ENCODE data around the gene EFNB1. TPM values are rescaled to one million over a fixed set of nuclear protein-coding genes. Genes with fewer than 3 reads are reported as not detected.

The EFNB1 gene
- total and polyA plus RNA-seq, 2 of the 8 experiments (the other 6 are each of a cell fraction or from before 2014, with no cell fraction given): 2.3 to 5.4 TPM

DNA sequence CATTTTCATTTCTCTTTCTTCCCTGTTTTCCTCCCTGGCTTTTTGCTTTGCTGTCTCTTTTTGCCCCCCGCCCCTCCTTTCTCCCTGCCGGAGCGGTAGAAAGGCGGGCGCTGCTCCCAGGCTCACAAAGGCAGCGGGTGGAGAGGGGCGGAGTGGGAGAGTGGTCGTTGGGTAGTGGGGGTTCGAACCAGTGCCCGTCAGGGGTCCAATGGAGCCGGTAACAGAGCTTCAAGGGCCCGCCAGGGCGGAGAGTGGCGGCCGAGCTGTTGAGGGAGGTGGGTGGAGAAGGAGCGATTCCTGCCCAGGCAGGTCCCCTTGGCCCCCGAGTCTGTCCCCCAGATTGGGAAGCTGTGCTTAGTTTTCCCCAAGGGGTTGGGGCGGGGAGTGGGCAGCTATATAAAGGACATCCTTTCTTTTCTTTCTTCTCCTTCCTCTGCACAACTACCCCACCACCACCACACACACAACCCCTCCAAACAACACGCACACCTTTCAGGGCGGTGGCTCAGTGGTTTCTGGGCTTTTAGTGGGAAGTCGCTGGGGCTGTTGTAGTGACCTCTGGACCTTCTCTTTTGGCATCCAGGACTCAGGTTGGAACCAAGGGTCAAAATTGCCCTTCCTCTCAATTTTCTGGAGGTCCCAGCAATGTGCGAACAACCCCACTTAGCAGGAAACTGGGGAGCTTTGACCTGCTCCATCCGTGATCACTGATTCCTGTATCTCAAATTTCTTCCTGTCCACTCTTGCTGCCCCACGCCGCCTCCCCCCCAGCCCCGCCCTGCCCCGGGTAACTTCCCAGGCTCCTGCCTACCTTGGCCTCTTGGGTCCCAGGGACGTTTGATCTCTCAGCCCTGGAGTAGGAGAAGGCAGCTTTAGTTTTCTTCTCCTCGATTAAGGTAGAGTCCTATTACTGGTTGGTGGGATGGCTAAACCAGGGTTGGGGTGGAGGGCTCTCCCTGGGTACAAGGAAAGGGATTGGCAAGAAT is 1.9 kb downstream of the EFNB1 start:
- Histone ChIP-seq H3K4ac (replicated peaks; ENCODE audit: insufficient read length, low read depth, low read length) (no peak overlapping the region), H3K4me3 (ENCODE audit: extremely low read depth in 1 of 4, insufficient read depth in 2 of 4, low read depth in 3 of 4, low read length in 4 of 4) (peak overlapping the region; percentile 40 to 67 (median 45)), H3K9me3 (ENCODE audit: insufficient read depth in 2 of 2, low read depth in 1 of 2, low read length in 1 of 2) (no peaks in the 10 kb centered on the region; a peak in 1 of 4 replicates), H4K8ac (ENCODE audit: extremely low read depth, insufficient read depth, low read length) (no peak overlapping the region; the same call in 1 of the 2 replicates), H2BK5ac (ENCODE audit: low read depth, low read length) (no peak overlapping the region), H3K23me2 (ENCODE audit: low read depth, low read length) (peaks cover 10% of the 10 kb centered on the region; the same call in 1 of the 2 replicates), H2AFZ (ENCODE audit: low read length) (no peak overlapping the region), H3K14ac (ENCODE audit: insufficient read length) (no peak overlapping the region), H3K79me2 (ENCODE audit: control insufficient read depth in 1 of 2, insufficient read depth in 2 of 2, low read length in 2 of 2) (no peaks in the 10 kb centered on the region), H2AK5ac (ENCODE audit: low read depth, low read length) (no peak overlapping the region), H3K27me3 (replicated peaks in 1 of 4; ENCODE audit: control insufficient read depth in 3 of 4, extremely low read depth in 1 of 4, insufficient read depth in 3 of 4, low read length in 3 of 4) (peaks cover 35 to 86% (median 78%) of the 10 kb centered on the region in 4 experiments), H3K18ac (ENCODE audit: extremely low read depth, low read length) (no peak overlapping the region), H3K56ac (replicated peaks; ENCODE audit: insufficient read length, low read depth, low read length) (no peak overlapping the region), H3K23ac (ENCODE audit: insufficient read length) (no peak overlapping the region), H3K4me2 (ENCODE audit: insufficient read depth in 1 of 2, low read depth in 2 of 2, low read length in 2 of 2) (peak overlapping the region; percentile 59 to 78), H4K5ac (ENCODE audit: insufficient read length, low read depth, low read length) (no peak overlapping the region), H4K91ac (replicated peaks; ENCODE audit: insufficient read length, low read length) (no peak overlapping the region), H2BK15ac (ENCODE audit: low read length) (no peak overlapping the region), H4K20me1 (replicated peaks in 1 of 2; ENCODE audit: control insufficient read depth in 1 of 2, insufficient read depth in 2 of 2, low read length in 2 of 2) (peaks cover 15 to 16% of the 10 kb centered on the region in 2 experiments), H3K79me1 (ENCODE audit: low read depth, low read length) (no peaks in the 10 kb centered on the region), H3K4me1 (replicated peaks in 1 of 4; ENCODE audit: control insufficient read depth in 3 of 4, insufficient read depth in 4 of 4, low read length in 3 of 4) (peaks cover 0 to 14% (median 3%) of the 10 kb centered on the region in 4 experiments; a peak in 5 of 7 replicates), H2BK12ac (ENCODE audit: low read depth, low read length) (no peak overlapping the region), H3K9ac (replicated peaks in 1 of 4; ENCODE audit: extremely low read depth in 1 of 4, low read depth in 3 of 4, low read length in 3 of 4) (no peak overlapping the region), H2BK20ac (ENCODE audit: low read length) (no peak overlapping the region), H2BK120ac (replicated peaks; ENCODE audit: low read depth, low read length) (no peak overlapping the region), H3K27ac (ENCODE audit: low read depth, low read length) (no peak overlapping the region), H3K36me3 (ENCODE audit: control insufficient read depth in 2 of 4, insufficient read depth in 4 of 4, low read length in 3 of 4) (no peaks in the 10 kb centered on the region)
- WGBS, 2 experiments (ENCODE audit: extremely low coverage in 1 of 2, insufficient coverage in 1 of 2, insufficient read length in 1 of 2, insufficient replicate concordance in 2 of 2, low coverage in 1 of 2, low lambda C conversion rate in 2 of 2, missing lambda C conversion rate in 1 of 2): 10% methylated on average over 18 of the region's 29 CpGs; no CpG with 5 or more reads in 1 of the 2 experiments
- ChIA-PET POLR2A (ENCODE audit: partially characterized antibody) (interaction anchor here (0.9 to 2.2 kb wide), 4 partner anchors 49 to 319 kb away, joined by 3 to 8 read pairs (median 4); no protein-coding TSS in a partner anchor), CTCF (ENCODE audit: partially characterized antibody) (interaction anchor here (0.5 to 2.5 kb wide), 12 partner anchors 15 to 452 kb away, joined by 3 to 12 read pairs (median 4); no protein-coding TSS in a partner anchor)
- no peak for TF ChIP-seq BACH1 (IDR thresholded peaks at IDR 0.05; ENCODE audit: low read length)
- TF ChIP-seq SIN3A (conservative IDR thresholded peaks at IDR 0.05 in 1 of 2, IDR thresholded peaks at IDR 0.05 in 1 of 2; ENCODE audit: low read depth in 1 of 2, low read length in 2 of 2): no peak
- no peak for TF ChIP-seq CTBP2 (IDR thresholded peaks at IDR 0.05; ENCODE audit: borderline replicate concordance, insufficient read depth, insufficient read length, low read length)
- TF ChIP-seq EZH2 (IDR thresholded peaks at IDR 0.05; ENCODE audit: low read depth, low read length, severe bottlenecking): peak; percentile 42
- no peak for TF ChIP-seq PHF8 (conservative IDR thresholded peaks at IDR 0.05; ENCODE audit: low read depth, low read length)
- TF ChIP-seq TAF1 (IDR thresholded peaks at IDR 0.05; ENCODE audit: low read depth, low read length): no peak
- TF ChIP-seq RFX5 (IDR thresholded peaks at IDR 0.05; ENCODE audit: borderline replicate concordance, low read depth, low read length): no peak
- TF ChIP-seq ZNF274 (IDR thresholded peaks at IDR 0.05; ENCODE audit: borderline replicate concordance, extremely low read depth, low read length): no peak
- TF ChIP-seq SUZ12 (IDR thresholded peaks at IDR 0.05; ENCODE audit: low read length): peak; percentile 31; the same call in 1 of the 2 replicates
- no peak for TF ChIP-seq SP4 (IDR thresholded peaks at IDR 0.05; ENCODE audit: low read length)
- TF ChIP-seq POU5F1 (IDR thresholded peaks at IDR 0.05; ENCODE audit: low read depth, low read length): no peak
- FAIRE-seq (no peak), DNase-seq (ENCODE audit: low read depth in 1 of 2, low spot score in 2 of 2) (peak in 1 of 2 experiments; percentile 43)
